Esophagus squamous epithelium (tissue), 5 donors: Measurements from ENCODE around the gene TLCD3B. TPM values are rescaled to one million over a fixed set of nuclear protein-coding genes. Genes with fewer than 3 reads are reported as not detected.

Experiments used
- DNase-seq: peaks from one replicate; lab custom pipeline; 2025; lab: John Stamatoyannopoulos, UW
- H3K27ac ChIP-seq, 4 donors: fragments of 200-600 bp; sonication (generic); one replicate each; pipeline ENCODE4 v1.5.1; 2016 to 2019; ENCODE audit warnings: mild to moderate bottlenecking in 1 of 4
- H3K27me3 ChIP-seq, 4 donors: fragments of 200-600 bp; sonication (generic); 1 replicate in 3 of 4; 2 replicates in 1 of 4; pipeline versions ENCODE4 v1.5.1 to v1.6.0; 2017 to 2021; ENCODE audit warnings: antibody characterized with exemption in 1 of 4
- H3K36me3 ChIP-seq, 3 donors: fragments of 200-600 bp; sonication (generic); one replicate each; pipeline ENCODE4 v1.5.1; 2016 to 2019
- H3K4me1 ChIP-seq, 3 donors: fragments of 200-600 bp; sonication (generic); one replicate each; pipeline ENCODE4 v1.5.1; 2017 to 2019
- H3K4me3 ChIP-seq, 4 donors: fragments of 200-600 bp; sonication (generic); 1 replicate in 3 of 4; 2 replicates in 1 of 4; pipeline ENCODE4 v1.5.1; 2016 to 2019; ENCODE audit warnings: mild to moderate bottlenecking in 2 of 4, moderate library complexity in 1 of 4
- H3K9me3 ChIP-seq, 3 donors: fragments of 200-600 bp; sonication (generic); one replicate each; pipeline ENCODE4 v1.5.1; 2016 to 2019
- CTCF ChIP-seq, 6 experiments: fragments of 450-650 bp in 4 of 6; fragments of 200-600 bp in 2 of 6; sonication (generic) in 2 of 6; IDR thresholded peaks; one replicate each; pipeline ENCODE4 v1.5.1; 2016 to 2019; ENCODE audit warnings: antibody characterized with exemption in 6 of 6, mild to moderate bottlenecking in 4 of 6, moderate library complexity in 4 of 6
- POLR2A ChIP-seq, 4 donors: fragments of 450-650 bp; IDR thresholded peaks; one replicate each; pipeline ENCODE4 v1.6.1; 2017; ENCODE audit warnings: antibody characterized with exemption in 4 of 4, mild to moderate bottlenecking in 4 of 4, moderate library complexity in 3 of 4
- WGBS, 2 donors: methylation state at CpG; one replicate each; pipeline ENCODE4 v1.1.5; 2018; 5-methylcytosine and 5-hydroxymethylcytosine counted together
- intact Hi-C: fragments of 100-400 bp; cut with DNase I; formaldehyde crosslinking; loops from one replicate; pipeline ENCODE4 v1.15.0; 2022
- total RNA-seq, 4 donors: library from RNA; depleted of rRNA; stranded (reverse); fragments of >200 nt; gene quantifications; one replicate each; pipeline ENCODE4 v1.1.0, GENCODE V29; 2016
- donor health status: DM: yes; HTN: yes; CAD: no.

Gene TLCD3B
- total RNA-seq, 4 donors from 2014 or later: not detected

- DNase-seq: no peak
- Histone ChIP-seq H3K9me3 (no peaks in the 10 kb centered on the region), H3K4me3 (no peak overlapping the region), H3K4me1 (peaks cover 9 to 14% (median 10%) of the 10 kb centered on the region in 3 donors), H3K36me3 (no peaks in the 10 kb centered on the region), H3K27me3 (peaks cover 0 to 77% (median 9%) of the 10 kb centered on the region in 4 donors), H3K27ac (no peak overlapping the region)
- WGBS, 2 donors: 64 to 80% methylated on average over 1 to 2 of the region's 18 CpGs
- intact Hi-C loops: loop anchor here (5.0 kb wide), 1 partner anchor 329 kb away; no protein-coding TSS in a partner anchor
- no peak for TF ChIP-seq POLR2A (IDR thresholded peaks at IDR 0.05)
- no peak for TF ChIP-seq CTCF (IDR thresholded peaks at IDR 0.05)
Observed at GRCh38 chr16:30026449-30026848, 4.6 kb downstream of the TLCD3B start.

DNA sequence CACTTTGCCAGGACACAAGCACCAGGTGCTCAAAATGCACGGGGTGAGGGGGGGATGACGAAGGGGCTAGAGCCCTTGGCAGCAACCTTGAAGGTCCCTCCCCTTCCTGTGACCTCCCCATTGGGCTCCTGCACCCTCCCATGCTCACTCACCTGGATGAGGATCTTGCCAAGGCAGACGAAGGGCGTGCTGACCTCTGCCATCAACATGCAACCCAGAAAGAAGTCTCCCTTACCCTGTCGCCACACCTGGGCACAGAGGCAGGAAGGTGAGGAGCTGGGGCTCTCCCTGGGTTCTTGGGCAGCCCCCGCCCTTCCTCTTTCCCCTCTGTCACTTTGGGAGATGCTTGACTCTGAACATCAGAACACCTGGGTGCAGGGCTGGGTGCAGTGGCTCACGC is 5.5 kb downstream of the TLCD3B start:
- intact Hi-C loops: loop anchor here (5.0 kb wide), 1 partner anchor 328 kb away; no protein-coding TSS in a partner anchor
- no peaks in the 10 kb centered on the region for H3K9me3 ChIP-seq
- no peaks in the 10 kb centered on the region for H3K36me3 ChIP-seq
- H3K4me1 ChIP-seq: peaks cover 2 to 14% (median 9%) of the 10 kb centered on the region in 3 donors
- no peak for DNase-seq
- WGBS, 2 donors: 45% methylated on average over 2 of the region's 7 CpGs; no CpG with 5 or more reads in 1 of the 2 donors
- no peak for TF ChIP-seq POLR2A (IDR thresholded peaks at IDR 0.05)
- TF ChIP-seq CTCF (IDR thresholded peaks at IDR 0.05): no peak
- no peak overlapping the region for H3K4me3 ChIP-seq
- H3K27me3 ChIP-seq: peaks cover 0 to 68% (median 5%) of the 10 kb centered on the region in 4 donors
- no peak overlapping the region for H3K27ac ChIP-seq

GRCh38 chr16:30025156-30025555 is 5.9 kb downstream of the TLCD3B start:
- Histone ChIP-seq H3K9me3 (no peaks in the 10 kb centered on the region), H3K36me3 (no peaks in the 10 kb centered on the region), H3K4me3 (no peak overlapping the region), H3K27ac (no peak overlapping the region), H3K4me1 (peaks cover 0 to 15% (median 9%) of the 10 kb centered on the region in 3 donors), H3K27me3 (peaks cover 0 to 64% (median 1%) of the 10 kb centered on the region in 4 donors)
- 41 to 43% methylated on average over 3 to 9 of the region's 20 CpGs for whole genome bisulfite sequencing, 2 donors
- intact Hi-C loops: loop anchor here (5.0 kb wide), 1 partner anchor 328 kb away; no protein-coding TSS in a partner anchor
- no peak for TF ChIP-seq CTCF (IDR thresholded peaks at IDR 0.05)
- no peak for TF ChIP-seq POLR2A (IDR thresholded peaks at IDR 0.05)
- DNase-seq: no peak

- WGBS, 2 donors: 60 to 67% methylated on average over 1 to 12 of the region's 16 CpGs
- intact Hi-C loops: no loop called here
- Histone ChIP-seq H3K36me3 (no peaks in the 10 kb centered on the region), H3K27ac (no peak overlapping the region), H3K4me3 (no peak overlapping the region), H3K9me3 (no peaks in the 10 kb centered on the region), H3K4me1 (peaks cover 0 to 15% (median 9%) of the 10 kb centered on the region in 3 donors), H3K27me3 (peaks cover 0 to 57% (median 0%) of the 10 kb centered on the region in 4 donors)
- TF ChIP-seq CTCF (IDR thresholded peaks at IDR 0.05) (no peak), POLR2A (IDR thresholded peaks at IDR 0.05) (no peak)
- DNase-seq: no peak
Observed at GRCh38 chr16:30024451-30024850, 6.6 kb downstream of the TLCD3B start.

- TF ChIP-seq POLR2A (IDR thresholded peaks at IDR 0.05): no peak
- no peak for TF ChIP-seq CTCF (IDR thresholded peaks at IDR 0.05)
- Histone ChIP-seq H3K4me1 (peaks cover 0 to 15% (median 9%) of the 10 kb centered on the region in 3 donors), H3K27ac (no peak overlapping the region), H3K4me3 (no peak overlapping the region), H3K27me3 (peaks cover 0 to 48% (median 0%) of the 10 kb centered on the region in 4 donors), H3K9me3 (no peaks in the 10 kb centered on the region), H3K36me3 (no peaks in the 10 kb centered on the region)
- no peak for DNase-seq
- intact Hi-C loops: no loop called here
- 66 to 79% methylated on average over 3 to 7 of the region's 11 CpGs for WGBS, 2 donors
Observed at GRCh38 chr16:30023586-30023985, 7.5 kb downstream of the TLCD3B start.
